Activated B cell treated with CpG ODN at 0.5 μM for 24 hours (primary cell): ENCODE data around the gene KCTD1. TPM values are rescaled to one million over a fixed set of nuclear protein-coding genes. Genes with fewer than 3 reads are reported as not detected.

ENCODE experiments used
- ATAC-seq: fragments of 200-7000 bp; cut with Tn5 transposase; one replicate; pipeline ENCODE4 v1.10.0; 2021; ENCODE audit warnings: low read depth, mild to moderate bottlenecking, moderate library complexity
- CTCF ChIA-PET: fragments of 350-600 bp; sonication (Branson Sonifier 250); formaldehyde crosslinking; loops from one replicate; lab custom pipeline; 2021; ENCODE audit warnings: antibody characterized with exemption; lab: Charles Lee
- POLR2A ChIA-PET: fragments of 350-600 bp; sonication (Branson Sonifier 250); formaldehyde crosslinking; loops from one replicate; lab custom pipeline; 2021; ENCODE audit warnings: antibody characterized with exemption; lab: Charles Lee
- DNase-seq: peaks from one replicate; pipeline ENCODE4 v3.0.0; 2022
- H3K27ac Mint-ChIP-seq: one replicate; pipeline ENCODE4 v1.8.0; 2020; ENCODE audit warnings: mixed read lengths
- H3K27me3 Mint-ChIP-seq: one replicate; pipeline ENCODE4 v1.8.0; 2021; ENCODE audit warnings: mixed read lengths
- H3K36me3 Mint-ChIP-seq: one replicate; pipeline ENCODE4 v1.8.0; 2021; ENCODE audit warnings: low read depth, mixed read lengths
- H3K4me1 Mint-ChIP-seq: one replicate; pipeline ENCODE4 v1.8.0; 2021; ENCODE audit warnings: mixed read lengths
- H3K4me3 Mint-ChIP-seq: one replicate; pipeline ENCODE4 v1.8.0; 2020; ENCODE audit warnings: mild to moderate bottlenecking, mixed read lengths
- H3K9me3 Mint-ChIP-seq: one replicate; pipeline ENCODE4 v1.8.0; 2020; ENCODE audit warnings: mixed read lengths
- CTCF ChIP-seq: fragments of 200-600 bp; IDR thresholded peaks from one replicate; pipeline ENCODE4 v1.8.0; 2022; ENCODE audit warnings: antibody characterized with exemption, mild to moderate bottlenecking
- intact Hi-C: fragments of 100-400 bp; cut with micrococcal nuclease; formaldehyde crosslinking; loops from one replicate; pipeline ENCODE4 v1.15.1; 2024
- total RNA-seq: library from RNA; stranded (reverse); gene quantifications from 2 replicates; pipeline ENCODE4 v1.2.3, GENCODE V29; 2022

The KCTD1 gene
- total RNA-seq, 1 donor from 2014 or later = 4.9 TPM

- H3K27ac Mint-ChIP-seq = no peak overlapping the region
- no peaks in the 10 kb centered on the region for H3K27me3 Mint-ChIP-seq
- POLR2A ChIA-PET = no interaction called here
- H3K9me3 Mint-ChIP-seq = no peaks in the 10 kb centered on the region
- H3K4me1 Mint-ChIP-seq = no peaks in the 10 kb centered on the region
- CTCF ChIA-PET = no interaction called here
- TF ChIP-seq CTCF = no peak
- ATAC-seq (no peak), DNase-seq (no peak)
- H3K36me3 Mint-ChIP-seq = no peaks in the 10 kb centered on the region
- intact Hi-C loops = no loop called here
- no peak overlapping the region for H3K4me3 Mint-ChIP-seq
Observed at GRCh38 chr18:26497866-26498265, 50.5 kb downstream of the KCTD1 start.

GRCh38 chr18:26496528-26496927, 51.8 kb downstream of the KCTD1 start:
- Mint-ChIP-seq H3K9me3 (no peaks in the 10 kb centered on the region), H3K27ac (no peak overlapping the region), H3K4me1 (no peaks in the 10 kb centered on the region), H3K27me3 (no peaks in the 10 kb centered on the region), H3K4me3 (no peak overlapping the region), H3K36me3 (no peaks in the 10 kb centered on the region)
- DNase-seq = no peak
- CTCF ChIA-PET = no interaction called here
- intact Hi-C loops = no loop called here
- POLR2A ChIA-PET = no interaction called here
- TF ChIP-seq CTCF = no peak
- no peak for ATAC-seq

GRCh38 chr18:26495287-26495686, 53.1 kb downstream of the KCTD1 start:
- CTCF ChIA-PET = no interaction called here
- H3K4me1 Mint-ChIP-seq = no peaks in the 10 kb centered on the region

GRCh38 chr18:26493021-26493420, 55.3 kb downstream of the KCTD1 start:
- POLR2A ChIA-PET = no interaction called here
- no peak for TF ChIP-seq CTCF
- Mint-ChIP-seq H3K36me3 (no peaks in the 10 kb centered on the region), H3K27ac (no peak overlapping the region), H3K9me3 (no peaks in the 10 kb centered on the region), H3K27me3 (no peaks in the 10 kb centered on the region), H3K4me3 (no peak overlapping the region), H3K4me1 (no peaks in the 10 kb centered on the region)
- no peak for DNase-seq
- CTCF ChIA-PET = no interaction called here
- intact Hi-C loops = no loop called here
- ATAC-seq = no peak

More at GRCh38 chr18:26495287-26495686, 53.1 kb downstream of the KCTD1 start:
- H3K36me3 Mint-ChIP-seq = no peaks in the 10 kb centered on the region
- no peak for TF ChIP-seq CTCF
- H3K27ac Mint-ChIP-seq = no peak overlapping the region
- DNase-seq (no peak), ATAC-seq (no peak)
- H3K27me3 Mint-ChIP-seq = no peaks in the 10 kb centered on the region
- POLR2A ChIA-PET = no interaction called here
- no peak overlapping the region for H3K4me3 Mint-ChIP-seq
- intact Hi-C loops = no loop called here
- H3K9me3 Mint-ChIP-seq = no peaks in the 10 kb centered on the region

GRCh38 chr18:26491194-26491816, 57.0 kb downstream of the KCTD1 start:
- no peaks in the 10 kb centered on the region for H3K36me3 Mint-ChIP-seq
- ChIA-PET CTCF (no interaction called here), POLR2A (no interaction called here)
- intact Hi-C loops = no loop called here
- H3K9me3 Mint-ChIP-seq = no peaks in the 10 kb centered on the region
- no peak overlapping the region for H3K27ac Mint-ChIP-seq
- H3K4me3 Mint-ChIP-seq = no peak overlapping the region
- H3K27me3 Mint-ChIP-seq = no peaks in the 10 kb centered on the region
- ATAC-seq (no peak), DNase-seq (no peak)
- H3K4me1 Mint-ChIP-seq = no peaks in the 10 kb centered on the region
- no peak for TF ChIP-seq CTCF
